ENCODE measurements around the gene RLN3.
A peak's percentile ranks its signal among the peaks of the same experiment; 100 is the strongest.

Gene RLN3

GRCh38 chr19:14054099-14054498 lies 26.2 kb downstream of the RLN3 start:
- no peak overlapping the region for H3K4me3 ChIP-seq (replicated peaks; ENCODE audit: low read depth, low read length)
- DNase-seq (ENCODE audit: extremely low read depth, low read depth) = no peak
- TF ChIP-seq CTCF (IDR thresholded peaks at IDR 0.05; ENCODE audit: low read depth, low read length, missing control alignments) = no peak

- no peak overlapping the region for H3K4me3 ChIP-seq (replicated peaks; ENCODE audit: low read depth, low read length)
- TF ChIP-seq CTCF (IDR thresholded peaks at IDR 0.05; ENCODE audit: low read depth, low read length, missing control alignments) = no peak
- no peak for DNase-seq (ENCODE audit: extremely low read depth, low read depth)
Observed at GRCh38 chr19:14054721-14055120, 26.8 kb downstream of the RLN3 start.

- no peak for TF ChIP-seq CTCF (IDR thresholded peaks at IDR 0.05; ENCODE audit: low read depth, low read length, missing control alignments)
- no peak for DNase-seq (ENCODE audit: extremely low read depth, low read depth)
- H3K4me3 ChIP-seq (replicated peaks; ENCODE audit: low read depth, low read length) = no peak overlapping the region
Observed at GRCh38 chr19:14055396-14055795, 27.4 kb downstream of the RLN3 start.

- no peak for TF ChIP-seq CTCF (IDR thresholded peaks at IDR 0.05; ENCODE audit: low read depth, low read length, missing control alignments)
- no peak for DNase-seq (ENCODE audit: extremely low read depth, low read depth)
- H3K4me3 ChIP-seq (replicated peaks; ENCODE audit: low read depth, low read length) = no peak overlapping the region
Observed at GRCh38 chr19:14056069-14056666, 28.2 kb downstream of the RLN3 start.

GRCh38 chr19:14056741-14057356 lies 28.9 kb downstream of the RLN3 start:
- no peak for DNase-seq (ENCODE audit: extremely low read depth, low read depth)
- peak overlapping the region; percentile 28 for H3K4me3 ChIP-seq (replicated peaks; ENCODE audit: low read depth, low read length)
- no peak for TF ChIP-seq CTCF (IDR thresholded peaks at IDR 0.05; ENCODE audit: low read depth, low read length, missing control alignments)

GRCh38 chr19:14058182-14059092 lies 30.5 kb downstream of the RLN3 start:
- peak overlapping the region; percentile 20; the same call in 1 of the 2 replicates for H3K4me3 ChIP-seq (replicated peaks; ENCODE audit: low read depth, low read length)
- TF ChIP-seq CTCF (IDR thresholded peaks at IDR 0.05; ENCODE audit: low read depth, low read length, missing control alignments) = no peak
- no peak for DNase-seq (ENCODE audit: extremely low read depth, low read depth)
